SU-DHL-6 (cell line): Measurements from ENCODE around the gene URI1.
"Not testable (repeated sequence)": the region's sequence is repeated elsewhere in the genome, so short reads cannot be mapped to it uniquely, and the experiment has no call there.

Source experiments
- CTCF ChIP-seq: fragments of 200-600 bp; sonication (generic); IDR thresholded peaks from one replicate; pipeline ENCODE4 v1.5.1; 2017; ENCODE audit warnings: antibody characterized with exemption, mild to moderate bottlenecking, low read length, moderate library complexity; ENCODE audit not compliant: insufficient read depth, poor library complexity, severe bottlenecking
- EZH2phosphoT487 ChIP-seq: fragments of 200-600 bp; sonication (generic), shearing (Covaris generic); conservative IDR thresholded peaks from 2 replicates; pipeline ENCODE4 v1.6.1; 2018; ENCODE audit warnings: mild to moderate bottlenecking, antibody characterized with exemption, low read length, moderate library complexity, mixed read lengths

DNA sequence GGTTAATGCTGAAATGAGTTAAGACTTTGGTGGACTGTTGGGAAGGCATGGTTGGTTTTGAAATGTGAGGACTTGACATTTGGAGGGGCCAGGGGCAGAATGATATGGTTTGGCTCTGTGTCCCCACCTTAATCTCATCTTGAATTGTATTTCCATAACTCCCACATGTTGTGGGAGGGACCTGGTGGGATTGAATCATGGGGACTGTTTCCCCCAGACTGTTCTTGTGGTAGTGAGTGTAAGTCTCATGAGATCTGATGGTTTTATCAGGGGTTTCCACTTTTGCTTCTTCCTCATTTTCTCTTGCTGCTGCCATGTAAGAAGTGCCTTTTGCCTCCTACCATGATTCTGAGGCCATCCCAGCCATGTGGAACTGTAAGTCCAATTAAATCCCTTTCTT lies 101.0 kb downstream of the URI1 start:
- not testable (repeated sequence) for TF ChIP-seq CTCF, EZH2phosphoT487
